Endothelial cell of umbilical vein (primary cell): ENCODE results near the gene RASSF5. TPM values are rescaled to one million over a fixed set of nuclear protein-coding genes. Genes with fewer than 3 reads are reported as not detected.

Experiments used
- BruUV-seq: library from RNA; stranded (reverse); fragments of 400-500 nt; replicated peaks from 2 replicates; lab custom pipeline; 2021; lab: Mats Ljungman, UMichigan
- CTCF ChIA-PET: fragments of 300-600, 350-600 bp; sonication (Branson Sonifier 250); formaldehyde crosslinking; loops from one replicate; lab custom pipeline; 2021; ENCODE audit warnings: antibody characterized with exemption, inconsistent platforms; lab: Charles Lee
- POLR2A ChIA-PET: fragments of 300-600, 350-600 bp; sonication (Branson Sonifier 250); formaldehyde crosslinking; loops from one replicate; lab custom pipeline; 2021; ENCODE audit warnings: antibody characterized with exemption, inconsistent platforms; lab: Charles Lee
- DNase-seq: peaks from one replicate; pipeline ENCODE4 v3.0.0-alpha.2; 2011; ENCODE audit warnings: low read depth, low spot score
- FAIRE-seq: peaks from 2 replicates; lab custom pipeline; 2011; peaks lifted over from hg19 to GRCh38; lab: Jason Lieb, UNC
- H2AFZ ChIP-seq: 2 replicates; pipeline ENCODE4 v1.6.0; 2012; ENCODE audit warnings: low read depth, low read length, control low read depth, inconsistent platforms
- H3K27ac ChIP-seq: 2 replicates; pipeline ENCODE4 v1.5.1; 2011; ENCODE audit warnings: low read depth, mild to moderate bottlenecking, control low read depth, low read length, moderate library complexity; ENCODE audit not compliant: insufficient read depth
- H3K27me3 ChIP-seq, 2 experiments: 2 replicates each; pipeline versions ENCODE4 v1.6.0 to v1.6.1; 2011; ENCODE audit warnings: low read length in 2 of 2, mixed read lengths in 1 of 2; ENCODE audit not compliant: control insufficient read depth in 2 of 2, insufficient read depth in 2 of 2
- H3K36me3 ChIP-seq, 2 experiments: 2 replicates in 1 of 2; 3 replicates in 1 of 2; pipeline ENCODE4 v1.5.1; 2011; ENCODE audit warnings: low read length in 2 of 2, mild to moderate bottlenecking in 1 of 2, moderate library complexity in 1 of 2; ENCODE audit not compliant: control insufficient read depth in 2 of 2, insufficient read depth in 2 of 2; ENCODE audit errors: extremely low read depth in 1 of 2
- H3K4me1 ChIP-seq: 3 replicates; pipeline ENCODE4 v1.5.1; 2011; ENCODE audit warnings: mild to moderate bottlenecking, low read length; ENCODE audit not compliant: control insufficient read depth, insufficient read depth; ENCODE audit errors: extremely low read depth
- H3K4me2 ChIP-seq: 2 replicates; pipeline ENCODE4 v1.6.1; 2011; ENCODE audit warnings: low read length, control low read depth, mixed read lengths; ENCODE audit not compliant: insufficient read depth
- H3K4me3 ChIP-seq, 3 experiments: fragments of 200-600 bp in 1 of 3; sonication (generic), shearing (Covaris generic) in 1 of 3; replicated peaks in 1 of 3; 2 replicates each; pipeline ENCODE4 v1.5.1; 2011 to 2016; ENCODE audit warnings: control low read depth in 3 of 3, low read length in 3 of 3, mild to moderate bottlenecking in 2 of 3, inconsistent platforms in 1 of 3, low read depth in 1 of 3, moderate library complexity in 1 of 3; ENCODE audit not compliant: insufficient read depth in 1 of 3
- H3K79me2 ChIP-seq: 2 replicates; pipeline ENCODE4 v1.6.0; 2012; ENCODE audit warnings: low read length, inconsistent platforms; ENCODE audit not compliant: control insufficient read depth, insufficient read depth
- H3K9ac ChIP-seq: replicated peaks from 2 replicates; pipeline ENCODE3; 2011; ENCODE audit warnings: low read length, control low read depth; ENCODE audit not compliant: insufficient read depth; ENCODE audit errors: extremely low read depth
- H3K9me1 ChIP-seq: replicated peaks from 3 replicates; pipeline ENCODE4 v1.6.0; 2011; ENCODE audit warnings: mild to moderate bottlenecking, low read length; ENCODE audit not compliant: control insufficient read depth, insufficient read depth; ENCODE audit errors: extremely low read depth
- H3K9me3 ChIP-seq: replicated peaks from 2 replicates; pipeline ENCODE4 v1.5.1; 2012; ENCODE audit warnings: low read length, inconsistent platforms; ENCODE audit not compliant: control insufficient read depth, insufficient read depth
- H4K20me1 ChIP-seq: replicated peaks from 2 replicates; pipeline ENCODE3; 2011; ENCODE audit warnings: mild to moderate bottlenecking, low read length; ENCODE audit not compliant: control insufficient read depth, insufficient read depth; ENCODE audit errors: extremely low read depth
- EZH2 ChIP-seq: IDR thresholded peaks from 2 replicates; pipeline ENCODE4 v1.6.1; 2012; ENCODE audit warnings: borderline replicate concordance, low read depth, mild to moderate bottlenecking, moderate library complexity, low read length, inconsistent platforms; ENCODE audit not compliant: severe bottlenecking
- FOS ChIP-seq: IDR thresholded peaks from 2 replicates; pipeline ENCODE4 v1.6.1; 2011; ENCODE audit warnings: mild to moderate bottlenecking, low read length, moderate library complexity, borderline replicate concordance; ENCODE audit not compliant: insufficient read depth
- GATA2 ChIP-seq: IDR thresholded peaks from 2 replicates; pipeline ENCODE4 v1.7.0; 2011; ENCODE audit warnings: low read depth, mild to moderate bottlenecking, moderate library complexity, mixed read lengths, low read length; ENCODE audit not compliant: insufficient read length, insufficient read depth
- JUN ChIP-seq: IDR thresholded peaks from 2 replicates; pipeline ENCODE4 v1.6.1; 2011; ENCODE audit warnings: borderline replicate concordance, low read depth; ENCODE audit not compliant: insufficient read length, insufficient read depth
- MYC ChIP-seq: IDR thresholded peaks from one replicate; pipeline ENCODE4 v1.6.1; 2011; ENCODE audit warnings: mild to moderate bottlenecking, low read depth, low read length
- POLR2A ChIP-seq: IDR thresholded peaks from 2 replicates; pipeline ENCODE4 v1.6.1; 2012; ENCODE audit warnings: low read depth, mild to moderate bottlenecking, control low read depth, low read length
- POLR2AphosphoS5 ChIP-seq: IDR thresholded peaks from 2 replicates; pipeline ENCODE4 v1.6.1; 2012; ENCODE audit warnings: low read depth, mild to moderate bottlenecking, control low read depth, low read length, moderate library complexity; ENCODE audit not compliant: insufficient read depth
- dilution Hi-C: fragments of 300-500 bp; cut with MboI; formaldehyde crosslinking; loops from one replicate; pipeline ENCODE4 v1.15.0; 2019; ENCODE audit warnings: low sequenced_read_pairs; ENCODE audit not compliant: extremely low pct_ligation_motif_present
- intact Hi-C: fragments of 100-400 bp; cut with micrococcal nuclease; formaldehyde crosslinking; loops from one replicate; pipeline ENCODE4 v1.10.0; 2022
- polyA plus RNA-seq, 4 experiments: library from polyadenylated mRNA; depleted of rRNA in 3 of 4; stranded (reverse) in 3 of 4; unstranded in 1 of 4; fragments of >200 nt; gene quantifications; 2 replicates each; pipeline versions ENCODE4 v1.2.1 to v1.2.3, GENCODE V29; 2011 to 2012; ENCODE audit warnings: missing spikeins in 1 of 4
- total RNA-seq: library from RNA; stranded (reverse); gene quantifications from 2 replicates; pipeline ENCODE4 v1.2.3, GENCODE V29; 2021
- TF ChIP-seq, protein P1 (sequence below), 2 donors: IDR thresholded peaks; 1 replicate in 1 of 2; 2 replicates in 1 of 2; pipeline ENCODE4 v1.5.1; 2011; ENCODE audit warnings: low read length in 2 of 2, mild to moderate bottlenecking in 2 of 2, moderate library complexity in 2 of 2, control low read depth in 1 of 2, inconsistent platforms in 1 of 2, low read depth in 1 of 2; ENCODE audit not compliant: insufficient read depth in 1 of 2; ENCODE audit errors: extremely low read depth in 1 of 2
- TF ChIP-seq, protein P2 (sequence below): IDR thresholded peaks from 2 replicates; pipeline ENCODE4 v1.6.1; 2011; ENCODE audit not compliant: insufficient read depth, insufficient read length

The RASSF5 gene
- total and polyA plus RNA-seq, 2 donors (not counting 3 experiments of a cell fraction or from before 2014, with no cell fraction given): 0.23 to 0.60 TPM

DNA sequence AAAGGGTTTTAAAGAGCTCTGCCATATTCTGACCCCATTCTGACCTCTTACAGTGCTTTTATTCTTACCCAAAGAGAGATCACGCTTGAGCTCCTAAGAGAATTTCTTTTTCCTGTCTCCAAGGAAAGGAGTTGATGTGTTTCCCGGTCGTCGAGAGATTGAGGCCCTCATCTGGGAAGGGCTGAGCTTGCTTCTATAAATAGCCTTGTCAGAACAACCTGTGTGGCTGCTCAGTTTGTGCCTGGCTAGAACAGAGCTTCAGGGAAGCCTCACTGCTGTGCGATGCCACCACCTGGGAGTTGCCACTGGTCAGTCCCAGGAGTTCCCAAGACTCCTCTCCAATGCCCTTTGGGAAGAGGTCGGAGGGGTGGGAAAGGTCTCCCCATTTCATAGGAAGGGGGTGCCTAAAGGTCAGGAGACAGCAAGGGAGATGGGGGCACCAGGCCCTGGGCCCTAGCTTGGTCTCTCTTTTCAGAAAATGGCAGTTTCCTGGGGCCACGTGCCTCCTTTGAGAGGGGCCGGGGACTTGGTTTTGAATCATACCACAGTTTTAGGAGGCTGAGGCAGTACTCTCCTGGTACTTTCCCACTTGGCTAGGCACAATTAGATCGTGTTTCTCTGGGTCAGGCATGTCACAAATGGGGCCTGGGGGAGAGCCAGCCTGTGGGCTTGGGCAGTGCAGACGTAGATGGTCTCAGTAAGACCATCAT is 52.8 kb downstream of the RASSF5 start:
- CTCF ChIA-PET: interaction anchor here (1.0 to 1.8 kb wide), 3 partner anchors 9 to 15 kb away, joined by 4 to 11 read pairs (median 5); no protein-coding TSS in a partner anchor
- no peaks in the 10 kb centered on the region for H3K9me1 ChIP-seq
- H3K36me3 ChIP-seq: no peaks in the 10 kb centered on the region
- dilution Hi-C loops (no loop called here), intact Hi-C loops (no loop called here)
- POLR2A ChIA-PET: interaction anchor here (0.6 kb wide), 1 partner anchor 66 kb away, joined by 7 read pairs; no protein-coding TSS in a partner anchor
- H3K79me2 ChIP-seq: no peaks in the 10 kb centered on the region
- no peaks in the 10 kb centered on the region for H4K20me1 ChIP-seq
- H3K4me2 ChIP-seq: no peak overlapping the region
- H3K27me3 ChIP-seq: peaks cover 19% of the 10 kb centered on the region in 2 experiments
- H3K4me3 ChIP-seq: no peak overlapping the region
- TF ChIP-seq, protein P1, sequence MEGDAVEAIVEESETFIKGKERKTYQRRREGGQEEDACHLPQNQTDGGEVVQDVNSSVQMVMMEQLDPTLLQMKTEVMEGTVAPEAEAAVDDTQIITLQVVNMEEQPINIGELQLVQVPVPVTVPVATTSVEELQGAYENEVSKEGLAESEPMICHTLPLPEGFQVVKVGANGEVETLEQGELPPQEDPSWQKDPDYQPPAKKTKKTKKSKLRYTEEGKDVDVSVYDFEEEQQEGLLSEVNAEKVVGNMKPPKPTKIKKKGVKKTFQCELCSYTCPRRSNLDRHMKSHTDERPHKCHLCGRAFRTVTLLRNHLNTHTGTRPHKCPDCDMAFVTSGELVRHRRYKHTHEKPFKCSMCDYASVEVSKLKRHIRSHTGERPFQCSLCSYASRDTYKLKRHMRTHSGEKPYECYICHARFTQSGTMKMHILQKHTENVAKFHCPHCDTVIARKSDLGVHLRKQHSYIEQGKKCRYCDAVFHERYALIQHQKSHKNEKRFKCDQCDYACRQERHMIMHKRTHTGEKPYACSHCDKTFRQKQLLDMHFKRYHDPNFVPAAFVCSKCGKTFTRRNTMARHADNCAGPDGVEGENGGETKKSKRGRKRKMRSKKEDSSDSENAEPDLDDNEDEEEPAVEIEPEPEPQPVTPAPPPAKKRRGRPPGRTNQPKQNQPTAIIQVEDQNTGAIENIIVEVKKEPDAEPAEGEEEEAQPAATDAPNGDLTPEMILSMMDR (IDR thresholded peaks at IDR 0.05; ENCODE audit: extremely low read depth in 1 of 2, insufficient read depth in 1 of 2, low read depth in 1 of 2, low read length in 2 of 2): no peak
- TF ChIP-seq POLR2AphosphoS5 (no peak), MYC (no peak), POLR2A (no peak), FOS (no peak), EZH2 (no peak), JUN (no peak), GATA2 (no peak)
- TF ChIP-seq, protein P2, sequence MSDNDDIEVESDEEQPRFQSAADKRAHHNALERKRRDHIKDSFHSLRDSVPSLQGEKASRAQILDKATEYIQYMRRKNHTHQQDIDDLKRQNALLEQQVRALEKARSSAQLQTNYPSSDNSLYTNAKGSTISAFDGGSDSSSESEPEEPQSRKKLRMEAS: no peak
- no peak for DNase-seq
- no peaks in the 10 kb centered on the region for H3K9me3 ChIP-seq
- no peak overlapping the region for H3K9ac ChIP-seq
- H2AFZ ChIP-seq: no peak overlapping the region
- FAIRE-seq: no peak
- no peak overlapping the region for H3K27ac ChIP-seq
- H3K4me1 ChIP-seq: peaks cover 6% of the 10 kb centered on the region
- BruUV-seq: no TSS peak
